GM12875 (cell line): Measurements from ENCODE around the gene SEC31B.

Experiments
- H3K4me3 ChIP-seq: one replicate; pipeline ENCODE4 v1.5.1; 2011; ENCODE audit warnings: low read depth, low read length, control low read depth
- TF ChIP-seq, protein P1 (sequence below): IDR thresholded peaks from 2 replicates; pipeline ENCODE4 v1.5.1; 2011; ENCODE audit warnings: low read depth, mild to moderate bottlenecking, control low read depth, inconsistent platforms, low read length, moderate library complexity, borderline replicate concordance; ENCODE audit not compliant: insufficient read depth

Gene SEC31B

GRCh38 chr10:100529475-100530298 lies 10.0 kb upstream of the SEC31B start, which contains the start of gene NDUFB8:
Gene NDUFB8 (minus strand): TSS chr10:100529871. CDS start chr10:100529851, 20 bp downstream.
- TF ChIP-seq, protein P1, sequence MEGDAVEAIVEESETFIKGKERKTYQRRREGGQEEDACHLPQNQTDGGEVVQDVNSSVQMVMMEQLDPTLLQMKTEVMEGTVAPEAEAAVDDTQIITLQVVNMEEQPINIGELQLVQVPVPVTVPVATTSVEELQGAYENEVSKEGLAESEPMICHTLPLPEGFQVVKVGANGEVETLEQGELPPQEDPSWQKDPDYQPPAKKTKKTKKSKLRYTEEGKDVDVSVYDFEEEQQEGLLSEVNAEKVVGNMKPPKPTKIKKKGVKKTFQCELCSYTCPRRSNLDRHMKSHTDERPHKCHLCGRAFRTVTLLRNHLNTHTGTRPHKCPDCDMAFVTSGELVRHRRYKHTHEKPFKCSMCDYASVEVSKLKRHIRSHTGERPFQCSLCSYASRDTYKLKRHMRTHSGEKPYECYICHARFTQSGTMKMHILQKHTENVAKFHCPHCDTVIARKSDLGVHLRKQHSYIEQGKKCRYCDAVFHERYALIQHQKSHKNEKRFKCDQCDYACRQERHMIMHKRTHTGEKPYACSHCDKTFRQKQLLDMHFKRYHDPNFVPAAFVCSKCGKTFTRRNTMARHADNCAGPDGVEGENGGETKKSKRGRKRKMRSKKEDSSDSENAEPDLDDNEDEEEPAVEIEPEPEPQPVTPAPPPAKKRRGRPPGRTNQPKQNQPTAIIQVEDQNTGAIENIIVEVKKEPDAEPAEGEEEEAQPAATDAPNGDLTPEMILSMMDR, result no peak
- peak within 1 kb of the TSS; percentile 97 for H3K4me3 ChIP-seq

DNA sequence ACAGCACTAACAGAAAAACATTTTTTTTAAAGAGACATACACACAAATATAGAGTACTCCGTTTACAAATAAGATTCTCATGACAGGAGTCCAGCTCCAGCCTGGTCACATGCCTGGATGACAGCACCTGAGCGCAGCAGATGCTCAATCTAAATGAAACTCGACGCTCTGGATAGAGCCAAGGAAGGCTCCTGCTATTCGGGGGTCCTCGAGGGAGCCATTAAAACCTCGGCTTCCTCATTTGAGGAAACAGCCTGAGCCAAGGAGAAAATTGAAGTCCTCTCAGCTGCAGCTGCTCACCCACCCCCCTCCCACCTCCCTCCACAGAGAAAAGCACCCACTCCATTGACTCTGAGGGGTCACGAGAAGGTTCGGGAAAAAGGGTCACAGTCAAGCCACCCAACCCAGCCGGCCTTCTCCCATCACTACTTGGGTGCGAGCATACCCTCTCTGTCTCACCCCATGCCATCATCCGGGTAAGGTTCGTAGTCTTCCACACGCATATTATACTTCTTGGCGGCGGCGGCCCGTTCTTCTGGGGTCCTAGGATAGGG lies 9.3 kb upstream of the SEC31B start:
- TF ChIP-seq, protein P1, result no peak

GRCh38 chr10:100528123-100528886 lies 8.6 kb upstream of the SEC31B start:
- TF ChIP-seq, protein P1, result no peak
- H3K4me3 ChIP-seq, result peak overlapping the region; percentile 97

More for the DNA sequence above, 9.3 kb upstream of the SEC31B start:
- peak overlapping the region; percentile 97 for H3K4me3 ChIP-seq

- TF ChIP-seq, protein P1, result no peak
- H3K4me3 ChIP-seq, result no peak overlapping the region
Observed at GRCh38 chr10:100524638-100525037, 5.0 kb upstream of the SEC31B start.

GRCh38 chr10:100524206-100524605 lies 4.5 kb upstream of the SEC31B start:
- H3K4me3 ChIP-seq, result no peak overlapping the region

GRCh38 chr10:100522945-100523344 lies 3.3 kb upstream of the SEC31B start:
- H3K4me3 ChIP-seq, result no peak overlapping the region
- TF ChIP-seq, protein P1, result no peak

More at GRCh38 chr10:100524206-100524605, 4.5 kb upstream of the SEC31B start:
- TF ChIP-seq, protein P1, result no peak
